NCI-H524 treated with DMSO at 0.1 percent for 48 hours (cell line): ENCODE results near the gene PAM.
"Not testable (repeated sequence)": the region's sequence is repeated elsewhere in the genome, so short reads cannot be mapped to it uniquely, and the experiment has no call there.

Source experiments
- DNase-seq: peaks from one replicate; lab custom pipeline; 2025; lab: John Stamatoyannopoulos, UW

The PAM gene

GRCh38 chr5:102902647-102903046 is 147.5 kb downstream of the PAM start:
- DNase-seq, result no peak

DNA sequence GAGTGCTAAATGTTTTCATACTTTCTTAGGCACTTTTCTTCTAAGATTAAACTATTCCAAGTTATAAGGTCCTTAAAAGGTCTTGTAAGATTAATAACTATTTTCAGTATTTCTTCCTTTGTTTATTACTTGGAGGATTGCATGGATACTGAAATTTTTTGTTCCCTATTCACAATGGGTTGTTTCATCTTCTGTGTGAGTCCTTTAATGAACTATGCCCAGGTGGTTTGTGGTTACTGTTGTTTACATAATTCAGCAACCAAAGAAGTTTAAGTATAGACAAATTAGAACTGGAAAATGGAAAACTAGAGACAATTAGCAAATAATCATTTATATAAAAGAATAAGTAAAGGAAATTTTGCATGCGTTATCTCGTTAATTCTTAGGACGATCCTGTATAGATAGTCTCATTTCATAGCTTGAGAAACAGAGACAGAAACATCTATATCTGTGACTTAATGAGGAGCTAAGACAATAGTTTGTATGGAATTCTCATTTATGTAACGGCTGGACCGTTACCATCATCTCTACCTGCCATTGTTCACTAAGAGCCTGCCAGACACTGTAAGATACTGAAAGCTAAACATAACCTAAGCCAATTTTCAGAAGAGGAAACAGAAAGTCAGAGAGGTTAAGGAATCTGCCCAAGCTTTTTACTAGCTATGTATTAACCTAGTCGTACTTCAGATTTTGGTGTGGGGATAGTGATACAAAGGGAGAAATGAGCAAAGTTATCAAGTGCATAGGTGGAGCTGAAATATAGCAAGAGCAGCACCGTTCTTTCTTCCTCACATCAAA is 148.2 kb downstream of the PAM start:
- DNase-seq, result no peak

DNA sequence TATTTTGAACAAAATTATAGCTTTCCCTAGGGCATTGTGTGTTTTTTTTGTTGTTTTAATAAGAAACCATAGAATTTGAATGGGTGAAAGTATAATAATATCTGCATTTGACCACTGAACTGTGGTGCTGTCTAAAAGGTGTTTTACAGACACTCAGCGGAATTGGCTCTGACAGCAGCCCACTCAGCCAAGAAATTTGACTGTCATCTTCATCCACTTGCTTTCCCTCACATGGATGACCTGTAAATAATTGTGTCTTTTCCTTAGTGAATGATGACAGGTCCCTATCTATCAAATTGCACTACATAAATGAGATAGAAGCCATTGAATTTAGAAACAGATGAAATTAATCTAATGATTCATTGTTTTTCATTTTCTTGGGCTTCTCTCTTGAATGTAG is 150.0 kb downstream of the PAM start:
- DNase-seq, result no peak

- DNase-seq, result not testable (repeated sequence)
Measured at GRCh38 chr5:102907099-102907498, 152.0 kb downstream of the PAM start.

GRCh38 chr5:102910240-102911226 is 155.4 kb downstream of the PAM start:
- DNase-seq, result no peak

GRCh38 chr5:102911973-102912372 is 156.9 kb downstream of the PAM start:
- DNase-seq, result no peak

GRCh38 chr5:102916109-102916508 is 161.0 kb downstream of the PAM start:
- no peak for DNase-seq

DNA sequence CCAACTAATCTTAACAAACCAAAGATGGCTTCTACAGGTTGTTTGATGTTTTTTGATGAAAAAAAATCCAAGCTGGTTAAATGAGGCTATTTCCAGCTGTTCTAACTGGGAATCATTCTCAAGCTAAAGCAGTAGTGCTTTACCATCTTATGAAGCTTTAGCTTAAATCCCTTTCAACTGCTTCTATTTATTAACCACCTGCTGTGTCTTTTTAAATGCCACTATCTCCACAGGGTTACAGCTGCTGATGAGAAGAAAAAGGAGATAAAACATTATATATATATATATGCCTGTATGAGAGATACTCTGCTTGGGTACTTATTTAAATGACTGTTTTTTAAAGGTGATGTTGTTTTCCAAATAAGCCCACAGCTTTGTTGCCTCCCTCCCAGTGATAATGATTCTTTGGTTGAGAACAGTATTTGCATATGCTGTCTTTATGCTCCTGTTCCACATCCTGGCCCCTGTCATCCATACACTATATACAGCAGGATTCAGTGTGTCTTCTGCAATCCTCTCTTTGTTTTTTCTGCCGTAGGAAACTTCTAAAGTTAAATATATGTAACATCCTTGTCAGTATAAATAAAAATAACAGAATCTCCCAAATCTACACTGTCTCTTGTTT is 164.0 kb downstream of the PAM start:
- peak; percentile 23 for DNase-seq

- no peak for DNase-seq
Measured at GRCh38 chr5:102920762-102921161, 165.7 kb downstream of the PAM start.

- DNase-seq, result no peak
Measured at GRCh38 chr5:102921341-102922044, 166.4 kb downstream of the PAM start.

DNA sequence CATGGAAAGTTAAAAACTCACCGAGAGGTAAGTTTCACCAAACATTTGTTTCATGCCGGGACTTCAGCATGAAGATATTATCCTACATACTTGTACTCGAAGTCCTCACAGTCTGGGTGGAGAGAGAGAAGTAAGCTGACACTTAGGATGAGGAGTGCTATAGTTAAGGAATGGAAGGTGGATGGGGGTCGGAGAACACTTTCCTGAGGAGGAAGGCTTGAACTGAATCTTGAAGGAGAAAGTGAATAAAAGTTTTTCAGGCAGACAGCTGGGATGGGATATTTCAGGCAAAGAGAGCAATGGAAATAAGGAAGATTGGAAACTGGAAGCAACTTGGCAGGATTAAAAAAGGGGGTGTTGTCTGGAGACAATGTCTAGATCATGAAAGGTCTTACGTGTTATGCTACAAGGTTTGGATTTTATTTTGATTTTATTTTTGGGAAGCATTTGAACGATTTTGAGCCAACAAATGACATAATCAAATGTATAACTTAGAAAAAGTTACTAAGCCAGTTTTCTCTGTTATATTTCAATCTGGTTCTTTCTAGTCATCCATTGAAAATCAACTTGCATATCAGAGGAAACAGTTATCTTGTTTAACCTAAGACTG is 167.1 kb downstream of the PAM start:
- no peak for DNase-seq

DNA sequence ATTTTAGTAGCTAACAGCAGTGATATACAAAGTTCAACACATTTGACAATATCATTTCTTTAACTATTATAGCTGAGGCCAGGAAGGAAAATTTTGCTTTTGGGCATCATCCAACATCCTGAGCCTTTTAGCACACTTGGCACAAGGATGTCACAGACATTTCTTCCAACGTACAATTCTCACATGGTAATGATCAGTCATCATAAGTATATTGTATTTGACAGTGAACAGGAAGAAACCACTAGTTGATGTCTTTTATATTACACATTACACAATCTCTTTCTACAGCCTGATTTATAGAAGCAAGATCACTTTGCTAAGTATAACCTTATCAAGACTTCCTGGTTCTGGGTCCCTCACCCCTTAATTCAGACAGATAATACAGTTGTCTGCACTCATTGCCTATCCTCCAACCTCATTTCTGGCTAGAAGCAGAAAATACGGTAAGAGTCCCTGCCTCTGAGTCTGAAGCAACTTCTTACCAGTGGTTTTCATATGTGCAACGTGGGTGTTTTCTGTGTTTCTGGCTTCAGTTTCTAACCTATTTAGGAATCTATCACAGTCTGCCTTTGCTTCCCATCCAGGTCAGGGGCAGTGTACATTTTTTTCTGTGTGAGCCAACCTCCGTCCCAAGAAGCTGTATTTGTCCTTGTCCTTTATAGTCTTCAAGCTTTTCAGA is 167.8 kb downstream of the PAM start:
- no peak for DNase-seq

DNA sequence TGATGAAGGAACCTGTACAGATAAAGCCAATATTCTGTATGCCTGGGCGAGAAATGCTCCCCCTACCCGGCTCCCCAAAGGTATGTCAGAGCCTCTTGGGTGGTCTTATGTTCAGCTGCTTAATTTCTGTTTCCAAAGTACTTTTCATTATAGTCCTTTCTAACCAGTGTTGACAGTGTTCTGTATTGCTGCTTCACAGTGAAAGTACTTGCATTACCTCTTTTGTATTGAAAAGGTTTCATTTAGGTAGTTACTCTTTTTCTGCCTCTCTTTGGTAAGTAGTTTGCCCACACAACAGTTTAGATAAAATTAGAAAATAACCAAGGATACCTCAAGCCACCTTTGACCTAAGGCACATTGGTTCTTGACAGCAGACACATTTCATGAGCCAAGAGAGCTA is 169.9 kb downstream of the PAM start:
- DNase-seq, result no peak

DNA sequence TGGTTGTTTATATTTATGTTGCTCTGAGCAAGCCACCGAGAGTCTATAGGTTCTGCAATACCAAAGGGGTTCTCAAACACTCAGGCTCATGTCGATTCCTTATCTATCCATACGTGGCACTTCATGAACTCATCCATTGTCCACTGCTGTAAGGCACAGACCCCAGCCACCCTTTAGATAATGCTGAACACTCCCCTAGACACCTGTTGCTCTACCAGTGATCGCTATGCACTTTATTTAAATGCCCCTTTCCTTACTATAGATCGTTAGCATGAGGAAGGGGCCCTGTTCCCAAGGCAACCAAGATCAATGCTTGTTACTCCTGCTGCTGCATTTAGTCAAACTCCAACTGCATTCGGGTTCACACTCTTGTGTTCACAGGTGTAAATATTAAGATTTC is 171.9 kb downstream of the PAM start:
- DNase-seq, result no peak

DNA sequence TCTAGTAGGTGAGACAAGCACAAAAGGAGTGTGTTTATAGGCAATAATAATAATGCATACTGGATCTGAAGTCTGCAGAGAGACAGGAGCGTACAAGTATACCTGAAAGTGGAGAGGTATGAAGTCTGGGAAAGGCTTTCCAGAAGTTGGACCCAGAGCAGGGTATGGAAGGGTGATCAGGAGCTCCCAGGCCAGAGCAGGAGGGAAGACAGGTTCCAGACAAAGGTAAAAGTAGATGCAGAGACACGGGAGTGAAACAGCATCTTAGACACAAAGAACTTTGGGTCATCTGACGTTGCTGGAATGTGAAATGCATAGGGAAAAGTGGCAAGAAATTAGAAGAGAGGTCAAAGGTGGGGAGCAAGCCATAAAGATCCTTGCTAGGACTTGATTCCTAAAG is 175.1 kb downstream of the PAM start:
- DNase-seq, result no peak

DNA sequence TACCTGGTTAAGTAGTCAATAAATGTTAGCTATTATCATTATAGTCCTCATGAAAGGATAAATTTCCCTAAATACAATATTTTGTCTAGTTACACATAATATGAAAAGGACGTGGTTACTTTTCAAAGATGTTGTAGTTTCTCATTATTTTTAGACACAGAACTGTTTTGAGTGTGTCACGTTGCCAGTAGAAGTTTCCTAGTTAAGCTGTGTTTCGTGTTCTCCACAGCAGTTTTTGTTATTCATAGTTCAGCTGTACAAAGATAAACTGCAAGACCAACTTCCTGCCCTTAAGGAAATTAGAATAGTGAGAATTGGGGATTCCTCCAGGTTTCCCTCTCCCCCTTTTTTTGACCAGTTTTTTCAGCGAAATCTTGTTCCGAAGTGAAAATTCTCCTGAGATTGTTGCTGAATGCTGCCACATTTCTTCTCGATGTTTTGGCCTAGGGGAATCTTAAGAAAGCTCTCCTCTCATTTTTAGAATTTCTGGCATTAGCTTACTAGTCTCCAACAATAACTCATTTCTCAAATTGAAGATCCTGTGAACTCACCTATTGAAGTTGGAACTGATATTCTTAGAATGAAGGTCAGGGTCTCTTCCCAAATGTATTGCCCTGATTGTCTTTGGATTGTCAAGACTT is 176.1 kb downstream of the PAM start:
- DNase-seq, result no peak

DNA sequence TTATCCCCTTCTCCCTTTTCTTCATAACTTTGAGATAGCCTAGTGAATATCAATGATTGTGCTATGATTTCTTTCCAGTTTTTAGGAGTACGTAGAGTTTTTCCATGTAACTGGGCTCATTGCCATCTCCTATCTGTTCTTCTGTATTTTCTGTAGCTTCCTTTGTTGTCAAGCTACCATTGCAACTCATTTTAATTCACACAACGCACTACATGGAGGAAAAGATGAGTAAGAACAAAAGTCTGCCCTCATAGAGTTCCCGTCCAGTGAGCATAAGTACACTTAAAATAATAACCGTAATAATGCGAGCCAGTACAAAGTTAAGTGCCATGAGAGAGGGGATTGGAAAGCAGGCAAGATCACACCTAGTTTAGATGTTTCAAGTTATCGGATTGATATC is 177.7 kb downstream of the PAM start:
- no peak for DNase-seq

DNA sequence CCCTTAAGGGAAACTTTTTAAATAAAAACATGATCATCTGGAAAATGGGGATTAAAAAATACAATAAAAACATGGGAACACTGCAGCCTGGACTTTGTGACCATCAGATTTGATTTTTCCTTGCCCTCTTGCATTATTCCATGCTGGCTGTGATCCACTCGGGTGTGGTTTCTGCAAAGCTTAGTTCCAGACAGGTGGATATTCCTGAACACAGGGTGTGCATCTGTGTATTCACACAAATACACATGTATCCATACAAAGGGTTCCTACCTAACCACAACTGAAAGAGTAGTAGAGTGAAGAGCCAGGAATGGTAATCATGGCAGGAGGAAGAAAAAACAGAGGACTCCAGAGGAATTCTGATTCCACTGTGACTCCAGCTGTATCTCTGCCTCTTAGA is 178.2 kb downstream of the PAM start:
- no peak for DNase-seq

- DNase-seq, result no peak
Measured at GRCh38 chr5:102933721-102934459, 178.8 kb downstream of the PAM start.

DNA sequence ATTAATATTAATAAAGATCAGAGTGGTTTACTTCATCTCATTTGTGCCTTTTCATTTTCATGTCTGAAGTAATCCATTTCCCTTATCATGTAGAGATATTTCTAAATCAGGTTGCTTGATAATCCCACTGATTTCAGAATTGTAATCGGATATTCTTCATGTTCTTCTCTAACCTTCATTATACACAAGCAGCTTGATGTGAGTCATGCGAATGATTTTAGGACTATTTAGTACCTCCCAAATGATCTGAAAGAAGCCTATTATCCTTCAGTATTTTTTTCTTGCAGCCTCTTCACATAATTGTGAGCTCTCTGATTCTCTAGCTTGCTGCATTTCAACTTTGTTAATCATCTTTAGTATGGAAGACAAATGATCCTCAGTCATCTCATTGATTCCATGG is 182.8 kb downstream of the PAM start:
- no peak for DNase-seq
